Activated naive CD4-positive, alpha-beta T cell treated with anti-CD3 and anti-CD28 coated beads, Interleukin-2, amount 50 U/mL, for 72 hours (primary cell): ENCODE measurements around the gene ZNF709. TPM values are rescaled to one million over a fixed set of nuclear protein-coding genes. Genes with fewer than 3 reads are reported as not detected.
"Not testable (repeated sequence)": the region's sequence is repeated elsewhere in the genome, so short reads cannot be mapped to it uniquely, and the experiment has no call there.

ENCODE experiments used
- ATAC-seq, 2 donors: fragments of 150-1000 bp; cut with Tn5 transposase; 2 replicates each; pipeline ENCODE4 v1.10.0; 2021; ENCODE audit warnings: mild to moderate bottlenecking in 2 of 2, moderate library complexity in 2 of 2
- DNase-seq, 2 donors: peaks; one replicate each; pipeline ENCODE4 v3.0.0; 2021 to 2022; ENCODE audit warnings: low spot score in 2 of 2
- H3K27ac Mint-ChIP-seq, 2 donors: one replicate each; pipeline ENCODE4 v1.8.0; 2022; ENCODE audit warnings: mild to moderate bottlenecking in 2 of 2, mixed read lengths in 2 of 2
- H3K36me3 Mint-ChIP-seq, 2 donors: one replicate each; pipeline ENCODE4 v1.8.0; 2022; ENCODE audit warnings: mixed read lengths in 2 of 2
- H3K9me3 Mint-ChIP-seq, 2 donors: one replicate each; pipeline ENCODE4 v1.8.0; 2022; ENCODE audit warnings: mixed read lengths in 2 of 2
- total RNA-seq, 2 donors: library from RNA; stranded (reverse); gene quantifications; one replicate each; pipeline ENCODE4 v1.2.3, GENCODE V29; 2022

The ZNF709 gene
- total RNA-seq, 2 donors from 2014 or later = 1.6 to 3.5 TPM

DNA sequence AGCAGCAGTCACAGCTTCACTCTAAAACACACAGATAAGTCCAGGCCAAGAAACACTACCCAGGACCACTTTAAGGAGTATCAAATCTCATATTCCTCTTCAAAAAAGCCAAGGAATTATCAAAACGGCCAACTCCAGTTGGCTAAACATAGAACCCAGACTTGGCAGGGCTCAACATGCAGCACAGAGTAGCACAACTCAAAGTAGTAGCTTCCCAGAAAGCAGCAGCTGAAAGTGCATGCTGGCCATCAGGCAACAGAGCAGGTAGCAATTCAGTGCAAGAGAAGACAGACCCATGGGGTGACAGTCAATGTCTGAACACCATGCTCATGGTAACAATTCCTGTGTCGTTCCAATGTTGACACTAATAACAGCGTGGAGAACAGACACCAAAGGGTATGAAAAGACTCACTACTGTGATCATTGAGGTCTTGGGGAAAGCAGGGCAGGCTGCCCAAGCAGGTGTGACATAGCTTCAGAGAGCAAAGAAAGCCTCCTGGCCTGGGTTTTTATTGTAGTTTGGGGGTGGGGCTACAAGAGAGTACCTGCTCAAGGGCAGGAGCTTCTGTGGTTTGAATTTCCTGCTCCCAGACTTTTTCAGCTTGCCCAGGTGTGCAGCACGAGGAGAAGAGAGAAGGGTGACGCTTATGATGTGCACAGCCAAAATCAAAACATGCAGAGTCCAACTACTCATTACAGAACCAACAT lies 6.2 kb downstream of the ZNF709 start:
- DNase-seq (no peak), ATAC-seq (peak in 1 of 2 donors; percentile 34)
- peaks cover 0 to 7% of the 10 kb centered on the region in 2 donors for H3K9me3 Mint-ChIP-seq
- H3K27ac Mint-ChIP-seq = peak overlapping the region in 1 of 2 donors; percentile 50
- peaks cover 0 to 6% of the 10 kb centered on the region in 2 donors for H3K36me3 Mint-ChIP-seq

GRCh38 chr19:12467651-12468050 lies 17.0 kb downstream of the ZNF709 start:
- H3K9me3 Mint-ChIP-seq = peaks cover 27% of the 10 kb centered on the region in 2 donors
- not testable (repeated sequence) for H3K27ac Mint-ChIP-seq, ATAC-seq, DNase-seq
- peaks cover 43 to 58% of the 10 kb centered on the region in 2 donors for H3K36me3 Mint-ChIP-seq

GRCh38 chr19:12465211-12465610 lies 19.4 kb downstream of the ZNF709 start:
- ATAC-seq (no peak), DNase-seq (no peak)
- peaks cover 48 to 65% of the 10 kb centered on the region in 2 donors for H3K36me3 Mint-ChIP-seq
- no peak overlapping the region for H3K27ac Mint-ChIP-seq
- H3K9me3 Mint-ChIP-seq = peaks cover 31 to 32% of the 10 kb centered on the region in 2 donors

DNA sequence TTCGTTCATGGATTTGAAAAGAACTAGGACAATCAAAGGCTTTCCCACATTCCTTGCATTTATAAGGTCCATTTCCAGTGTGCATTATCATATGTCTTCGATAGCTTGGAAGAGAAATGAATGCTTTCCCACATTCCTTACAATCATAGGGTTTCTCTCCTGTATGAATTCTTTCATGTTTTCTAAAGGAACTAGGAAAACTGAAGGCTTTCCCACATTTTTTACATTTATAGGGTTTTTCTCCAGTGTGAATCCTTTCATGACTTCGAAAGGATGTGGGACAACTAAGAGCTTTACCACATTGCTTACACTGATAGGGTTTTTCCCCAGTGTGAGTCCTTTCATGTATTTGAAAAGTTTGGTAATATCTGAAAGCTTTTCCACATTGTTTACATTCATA lies 19.8 kb downstream of the ZNF709 start:
- Mint-ChIP-seq H3K36me3 (peaks cover 44 to 62% of the 10 kb centered on the region in 2 donors), H3K27ac (no peak overlapping the region), H3K9me3 (peaks cover 32 to 33% of the 10 kb centered on the region in 2 donors)
- DNase-seq (no peak), ATAC-seq (no peak)

DNA sequence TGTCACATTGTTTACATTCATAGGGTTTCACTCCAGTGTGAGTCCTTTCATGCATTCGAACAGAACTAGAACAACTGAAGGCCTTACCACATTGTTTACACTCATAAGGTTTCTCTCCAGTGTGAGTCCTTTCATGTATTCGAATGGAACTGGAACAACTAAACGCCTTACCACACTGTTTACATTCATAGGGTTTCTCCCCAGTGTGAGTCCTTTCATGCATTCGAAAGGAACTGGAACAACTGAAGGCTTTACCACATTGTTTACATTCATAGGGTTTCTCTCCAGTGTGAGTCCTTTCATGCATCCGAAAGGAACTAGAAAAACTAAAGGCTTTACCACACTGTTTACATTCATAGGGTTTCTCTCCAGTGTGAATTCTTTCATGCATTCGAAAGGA lies 20.5 kb downstream of the ZNF709 start:
- peaks cover 38 to 39% of the 10 kb centered on the region in 2 donors for H3K9me3 Mint-ChIP-seq
- H3K36me3 Mint-ChIP-seq = peaks cover 46 to 65% of the 10 kb centered on the region in 2 donors
- ATAC-seq, H3K27ac Mint-ChIP-seq, DNase-seq: not testable (repeated sequence)

DNA sequence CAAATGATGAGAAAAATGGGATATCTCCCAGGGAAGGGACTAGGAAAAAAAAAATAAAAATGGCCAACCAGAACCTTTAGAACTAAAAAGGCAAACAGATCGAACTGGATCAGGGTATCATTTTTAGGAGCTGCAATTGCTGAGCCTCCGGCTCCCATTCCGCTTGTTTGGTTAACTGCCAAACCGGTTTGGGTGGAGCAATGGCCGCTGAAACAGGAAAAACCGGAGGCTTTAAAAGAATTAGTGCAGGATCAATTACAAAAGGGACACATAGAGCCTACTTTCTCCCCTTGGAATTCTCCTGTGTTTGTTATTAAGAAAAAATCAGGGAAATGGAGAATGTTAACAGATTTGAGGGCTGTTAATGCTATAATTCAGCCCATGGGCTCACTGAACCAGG lies 31.1 kb downstream of the ZNF709 start:
- peaks cover 30 to 39% of the 10 kb centered on the region in 2 donors for H3K36me3 Mint-ChIP-seq
- peaks cover 12 to 35% of the 10 kb centered on the region in 2 donors for H3K9me3 Mint-ChIP-seq
- H3K27ac Mint-ChIP-seq = no peak overlapping the region
- DNase-seq (no peak), ATAC-seq (no peak)

- H3K9me3 Mint-ChIP-seq = peaks cover 8 to 34% of the 10 kb centered on the region in 2 donors
- peaks cover 27 to 28% of the 10 kb centered on the region in 2 donors for H3K36me3 Mint-ChIP-seq
- H3K27ac Mint-ChIP-seq = no peak overlapping the region
- DNase-seq = no peak
- no peak for ATAC-seq
Observed at GRCh38 chr19:12450844-12451243, 33.8 kb downstream of the ZNF709 start.

DNA sequence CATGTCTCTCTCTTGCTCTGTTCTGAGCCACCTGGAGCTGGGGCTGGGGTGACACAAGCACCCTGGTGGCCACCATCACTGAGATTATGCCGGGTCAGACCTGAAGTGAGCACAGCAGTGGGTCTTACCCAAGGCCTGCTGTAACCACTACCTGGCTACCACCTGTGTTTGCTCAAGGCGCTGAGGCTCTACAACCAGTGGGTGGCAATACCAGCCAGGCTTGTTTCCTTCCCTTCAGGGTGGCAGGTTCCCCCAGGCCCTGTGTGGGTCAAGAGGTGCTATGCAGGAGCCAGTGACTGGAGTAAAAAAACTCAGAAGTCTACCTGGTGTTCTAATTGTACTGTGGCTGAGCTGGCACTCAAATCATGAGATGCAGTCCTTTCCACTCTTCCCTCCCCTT lies 35.8 kb downstream of the ZNF709 start:
- Mint-ChIP-seq H3K9me3 (peaks cover 15 to 42% of the 10 kb centered on the region in 2 donors), H3K27ac (no peak overlapping the region), H3K36me3 (peaks cover 29 to 34% of the 10 kb centered on the region in 2 donors)
- DNase-seq = no peak
- no peak for ATAC-seq

DNA sequence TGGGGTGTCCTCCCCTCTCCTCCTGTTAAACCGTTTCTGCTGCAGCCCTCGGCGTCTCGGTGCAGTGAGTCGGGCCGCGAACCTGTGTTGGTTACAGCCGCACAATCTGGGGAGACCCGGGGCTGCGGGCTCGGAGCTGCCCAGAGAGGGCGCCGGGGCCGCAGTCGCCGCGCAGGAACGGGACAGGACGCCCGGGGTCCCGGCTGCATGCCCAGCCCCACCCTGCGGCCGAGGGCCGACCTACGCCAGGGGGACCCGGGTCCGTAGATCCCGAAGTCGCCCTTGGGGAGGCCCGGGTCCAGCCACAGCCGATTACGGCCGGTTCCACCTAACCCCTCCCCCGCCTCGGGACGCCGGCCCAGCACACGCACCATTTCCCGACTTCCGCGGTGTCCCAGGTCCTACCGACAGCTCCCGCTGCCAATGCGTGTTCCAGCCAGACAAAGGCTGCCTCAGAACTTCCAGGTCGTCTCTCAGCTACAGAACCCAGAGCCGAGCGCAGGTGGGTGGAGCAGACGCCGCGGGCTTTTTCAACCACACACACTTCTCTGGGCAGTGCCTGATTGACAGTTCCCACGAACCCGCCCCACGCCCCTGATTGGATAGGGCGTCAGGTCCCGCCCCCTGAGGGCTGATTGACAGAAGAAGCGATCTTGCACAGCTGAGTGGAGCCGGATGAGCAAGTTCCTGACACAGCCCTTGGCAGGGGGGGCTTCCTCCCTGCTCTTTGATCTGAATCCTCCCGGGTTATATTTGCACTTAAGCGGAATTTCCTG lies 43.9 kb downstream of the ZNF709 start, which contains the start of gene ZNF443:
ZNF443 (minus strand) TSS at position 481 of the 776 bp plus-strand sequence; CDS start at position 374, 107 bp downstream.
- peak; percentile 94 to 99 for ATAC-seq
- Mint-ChIP-seq H3K36me3 (peaks cover 29 to 40% of the 10 kb centered on the region in 2 donors), H3K9me3 (peaks cover 7 to 11% of the 10 kb centered on the region in 2 donors), H3K27ac (peak within 1 kb of the TSS; percentile 87 to 95)
- peak; percentile 98 to 99 for DNase-seq

GRCh38 chr19:12439686-12440540 lies 44.7 kb downstream of the ZNF709 start:
- ATAC-seq (peak in 1 of 2 donors; percentile 51), DNase-seq (peak; percentile 11 to 82)
- peak overlapping the region in 1 of 2 donors; percentile 87 for H3K27ac Mint-ChIP-seq
- peaks cover 6 to 15% of the 10 kb centered on the region in 2 donors for H3K9me3 Mint-ChIP-seq
- H3K36me3 Mint-ChIP-seq = peaks cover 34 to 48% of the 10 kb centered on the region in 2 donors

DNA sequence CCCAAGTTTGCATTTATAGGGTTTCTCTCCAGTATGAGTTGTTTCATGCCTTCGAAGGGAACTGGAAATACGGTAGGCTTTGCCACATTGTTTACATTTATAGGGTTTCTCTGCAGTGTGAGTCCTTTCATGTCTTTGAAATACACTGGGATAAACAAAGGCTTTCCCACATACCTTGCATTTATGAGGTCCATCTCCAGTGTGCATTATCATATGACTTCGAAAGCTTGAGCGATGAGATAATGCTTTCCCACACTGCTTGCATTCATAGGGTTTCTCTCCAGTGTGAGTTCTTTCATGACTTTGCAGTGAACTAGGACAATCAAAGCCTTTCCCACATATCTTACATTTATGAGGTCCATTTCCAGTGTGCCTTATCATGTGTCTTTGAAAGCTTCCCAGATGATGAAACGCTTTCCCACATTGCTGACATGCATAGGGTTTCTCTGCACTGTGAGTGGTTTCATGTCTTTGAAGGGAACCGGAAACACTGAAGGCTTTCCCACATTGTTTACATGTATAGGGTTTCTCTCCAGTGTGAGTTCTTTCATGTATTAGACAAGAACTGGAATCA lies 53.8 kb downstream of the ZNF709 start:
- not testable (repeated sequence) for DNase-seq, H3K27ac Mint-ChIP-seq, ATAC-seq
- peaks cover 19 to 43% of the 10 kb centered on the region in 2 donors for H3K9me3 Mint-ChIP-seq
- H3K36me3 Mint-ChIP-seq = peaks cover 66 to 80% of the 10 kb centered on the region in 2 donors

DNA sequence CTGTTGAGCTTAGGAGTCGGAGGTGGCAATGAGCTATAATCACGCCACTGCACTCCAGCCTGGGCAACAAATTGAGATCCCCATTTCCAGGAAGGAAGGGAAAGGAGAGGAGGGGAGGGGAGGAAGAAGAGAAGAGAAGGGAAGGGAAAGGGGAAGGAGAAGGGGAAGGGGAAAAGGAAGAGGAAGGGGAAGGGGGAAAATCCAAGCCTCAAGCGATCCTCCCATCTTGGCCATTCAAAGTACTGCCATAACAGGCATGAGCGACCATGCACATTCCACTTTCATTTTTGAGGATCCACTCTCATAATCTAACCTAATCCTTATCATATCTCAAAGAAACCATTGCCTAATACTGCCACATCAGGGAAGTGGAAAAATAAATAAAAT lies 58.7 kb downstream of the ZNF709 start:
- no peak for ATAC-seq
- Mint-ChIP-seq H3K27ac (no peak overlapping the region), H3K9me3 (peaks cover 12 to 21% of the 10 kb centered on the region in 2 donors), H3K36me3 (peaks cover 43 to 65% of the 10 kb centered on the region in 2 donors)
- no peak for DNase-seq

GRCh38 chr19:12425236-12425887 lies 59.3 kb downstream of the ZNF709 start:
- ATAC-seq (no peak), DNase-seq (no peak)
- Mint-ChIP-seq H3K9me3 (peaks cover 7 to 17% of the 10 kb centered on the region in 2 donors), H3K27ac (no peak overlapping the region), H3K36me3 (peaks cover 40 to 64% of the 10 kb centered on the region in 2 donors)

- Mint-ChIP-seq H3K36me3 (peaks cover 6 to 48% of the 10 kb centered on the region in 2 donors), H3K9me3 (peaks cover 4 to 20% of the 10 kb centered on the region in 2 donors)
- DNase-seq, H3K27ac Mint-ChIP-seq, ATAC-seq: not testable (repeated sequence)
Observed at GRCh38 chr19:12417273-12417672, 67.3 kb downstream of the ZNF709 start.

DNA sequence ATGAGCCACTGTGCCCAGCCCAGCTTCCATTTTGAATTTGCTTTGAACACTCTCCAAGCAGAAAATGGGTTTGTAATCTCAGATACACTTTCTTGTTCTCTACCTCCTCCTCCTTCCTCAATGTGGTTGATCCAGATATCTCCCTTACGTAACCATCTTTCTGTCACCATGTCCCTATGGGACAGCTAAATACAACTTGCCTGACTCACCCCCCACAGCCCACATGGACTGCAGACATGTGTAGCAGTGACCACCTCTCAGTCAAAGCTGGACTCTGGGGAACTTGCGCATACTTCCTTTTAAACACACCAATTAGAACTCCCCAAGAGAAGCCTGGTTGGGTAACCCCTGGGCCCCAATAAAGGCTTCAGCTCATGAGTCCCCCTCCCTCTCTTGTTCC lies 72.7 kb downstream of the ZNF709 start:
- H3K9me3 Mint-ChIP-seq = peaks cover 9 to 17% of the 10 kb centered on the region in 2 donors
- H3K27ac Mint-ChIP-seq = no peak overlapping the region
- no peak for ATAC-seq
- H3K36me3 Mint-ChIP-seq = peaks cover 5 to 22% of the 10 kb centered on the region in 2 donors
- DNase-seq = no peak
